ENCODE results near the gene KPTN.

KPTN gene

DNA sequence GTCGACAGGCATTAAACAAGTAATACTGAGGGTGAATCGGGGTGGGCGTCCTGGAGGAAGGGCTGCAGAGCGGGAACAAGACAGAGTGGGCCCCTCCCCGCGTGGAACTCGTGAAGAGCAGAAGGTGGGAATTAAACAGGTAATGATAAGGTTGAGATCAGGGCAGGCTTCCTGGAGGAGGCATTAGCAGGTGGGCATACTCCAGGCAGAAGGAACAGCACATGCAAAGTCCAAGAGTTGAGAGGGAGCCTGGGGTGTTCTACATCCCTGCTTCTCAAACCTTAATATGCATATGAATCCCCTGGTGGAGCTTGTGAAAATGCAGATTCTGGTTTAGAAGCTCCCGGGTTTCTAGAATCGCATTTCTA is 35.7 kb downstream of the KPTN start:
- Histone ChIP-seq H3K4me3 (ENCODE audit: insufficient read depth, low read depth, low read length) (no peak overlapping the region), H3K9me3 (ENCODE audit: control insufficient read depth, low read length) (no peaks in the 10 kb centered on the region), H3K4me1 (ENCODE audit: control insufficient read depth, insufficient read depth, low read length) (peaks cover 8% of the 10 kb centered on the region), H3K27ac (ENCODE audit: insufficient read depth, low read depth, low read length, poor library complexity, severe bottlenecking) (no peak overlapping the region), H3K27me3 (ENCODE audit: control insufficient read depth, insufficient read depth, low read length, poor library complexity, severe bottlenecking) (peaks cover 58% of the 10 kb centered on the region), H3K36me3 (ENCODE audit: control insufficient read depth, insufficient read depth, low read length) (no peaks in the 10 kb centered on the region)
- 44 to 47% methylated on average over 9 of the region's 9 CpGs for WGBS, 2 experiments

DNA sequence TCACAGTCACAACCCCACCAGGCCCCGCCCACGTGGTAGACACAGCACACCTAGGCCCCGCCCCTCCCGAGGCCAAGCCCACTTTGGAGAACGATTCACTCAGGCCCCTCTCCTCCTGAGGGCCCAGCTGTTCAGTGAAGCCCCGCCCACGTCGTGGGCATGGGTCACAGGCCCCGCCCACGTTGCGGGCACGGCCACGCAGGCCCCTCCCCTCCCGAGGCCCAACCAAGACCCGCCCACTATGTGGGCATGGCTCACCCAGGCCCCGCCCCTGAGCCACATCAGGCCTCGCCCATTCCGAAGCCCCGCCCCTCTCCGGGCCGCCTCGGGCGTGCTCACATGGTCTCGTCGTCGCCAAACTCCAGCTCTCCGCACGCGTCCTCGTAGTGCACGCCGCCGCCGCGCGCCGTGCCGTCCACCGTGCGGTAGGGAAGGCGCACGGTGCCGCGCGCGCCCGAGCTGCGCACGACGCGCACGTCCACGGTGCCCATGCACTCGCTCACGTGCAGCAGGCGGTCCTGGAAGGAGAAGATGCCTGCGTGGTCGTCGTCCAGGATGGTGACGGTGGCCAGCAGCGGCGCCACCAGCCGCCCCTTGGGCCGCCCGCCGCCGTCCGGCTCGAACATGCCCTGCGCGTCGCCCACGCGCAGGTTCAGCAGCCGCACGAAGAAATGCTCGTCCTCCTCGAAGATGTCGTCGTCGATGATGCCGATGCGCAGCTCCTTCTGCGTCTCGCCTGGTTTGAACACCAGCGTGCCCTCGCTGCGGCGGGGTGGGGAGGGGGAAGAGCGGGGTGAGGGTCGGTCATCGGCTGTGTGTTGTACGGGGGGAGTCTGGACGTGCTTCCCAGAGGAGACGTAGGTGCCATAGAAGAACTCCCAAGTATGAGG is 36.3 kb downstream of the KPTN start:
- WGBS, 2 experiments = 6% methylated on average over 95 of the region's 95 CpGs
- Histone ChIP-seq H3K27me3 (ENCODE audit: control insufficient read depth, insufficient read depth, low read length, poor library complexity, severe bottlenecking) (peaks cover 59% of the 10 kb centered on the region), H3K4me3 (ENCODE audit: insufficient read depth, low read depth, low read length) (peak overlapping the region; percentile 28), H3K36me3 (ENCODE audit: control insufficient read depth, insufficient read depth, low read length) (no peaks in the 10 kb centered on the region), H3K4me1 (ENCODE audit: control insufficient read depth, insufficient read depth, low read length) (peaks cover 8% of the 10 kb centered on the region), H3K27ac (ENCODE audit: insufficient read depth, low read depth, low read length, poor library complexity, severe bottlenecking) (no peak overlapping the region), H3K9me3 (ENCODE audit: control insufficient read depth, low read length) (no peaks in the 10 kb centered on the region)

DNA sequence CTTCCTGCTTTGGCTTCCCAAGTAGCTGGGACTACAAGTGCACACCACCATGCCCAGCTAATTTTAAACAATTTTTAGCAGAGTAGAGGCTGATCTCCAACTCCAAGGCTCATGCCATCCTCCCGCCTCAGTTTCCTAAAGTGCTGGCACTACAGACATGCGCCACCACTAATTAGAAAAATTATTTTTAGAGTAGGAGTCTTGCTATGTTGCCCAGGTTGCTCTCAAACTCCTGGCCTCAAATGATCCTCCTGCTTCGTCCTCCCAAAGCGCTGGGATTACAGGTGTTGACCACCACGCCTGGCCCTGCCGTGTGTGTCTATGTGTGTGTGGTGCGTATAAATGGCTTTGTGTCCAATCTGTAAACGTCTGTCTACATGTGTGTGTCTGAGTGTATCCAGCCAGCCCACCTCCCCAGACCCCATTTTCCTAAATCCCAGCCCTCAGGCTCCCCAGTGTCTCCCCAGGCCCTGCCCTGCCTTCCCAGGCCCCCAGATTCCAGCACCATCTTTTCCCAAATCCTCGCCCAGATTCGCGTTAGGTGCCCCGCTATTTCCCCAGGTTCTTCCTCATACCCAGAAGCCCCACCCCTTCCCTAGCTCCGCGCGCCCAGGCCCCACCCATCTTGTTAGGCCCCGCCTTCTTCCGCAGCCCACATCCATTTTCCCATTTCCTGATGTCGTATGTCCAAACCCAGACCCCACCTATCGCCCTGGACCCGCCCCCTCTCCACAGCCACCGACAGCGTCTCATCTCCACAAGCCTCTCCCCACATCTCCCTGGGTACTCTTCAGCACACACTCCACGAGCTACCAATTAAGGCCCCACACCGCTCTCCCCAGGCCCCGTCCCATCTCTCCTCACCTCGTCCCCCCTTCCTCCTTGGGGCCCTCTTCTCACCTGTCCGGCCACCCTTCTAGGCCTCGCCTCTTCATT is 37.2 kb downstream of the KPTN start:
- H3K4me3 ChIP-seq (ENCODE audit: insufficient read depth, low read depth, low read length) = no peak overlapping the region
- H3K27ac ChIP-seq (ENCODE audit: insufficient read depth, low read depth, low read length, poor library complexity, severe bottlenecking) = no peak overlapping the region
- 26 to 29% methylated on average over 28 of the region's 28 CpGs for WGBS, 2 experiments
- H3K36me3 ChIP-seq (ENCODE audit: control insufficient read depth, insufficient read depth, low read length) = no peaks in the 10 kb centered on the region
- no peaks in the 10 kb centered on the region for H3K9me3 ChIP-seq (ENCODE audit: control insufficient read depth, low read length)
- H3K4me1 ChIP-seq (ENCODE audit: control insufficient read depth, insufficient read depth, low read length) = peaks cover 8% of the 10 kb centered on the region
- H3K27me3 ChIP-seq (ENCODE audit: control insufficient read depth, insufficient read depth, low read length, poor library complexity, severe bottlenecking) = peaks cover 59% of the 10 kb centered on the region

DNA sequence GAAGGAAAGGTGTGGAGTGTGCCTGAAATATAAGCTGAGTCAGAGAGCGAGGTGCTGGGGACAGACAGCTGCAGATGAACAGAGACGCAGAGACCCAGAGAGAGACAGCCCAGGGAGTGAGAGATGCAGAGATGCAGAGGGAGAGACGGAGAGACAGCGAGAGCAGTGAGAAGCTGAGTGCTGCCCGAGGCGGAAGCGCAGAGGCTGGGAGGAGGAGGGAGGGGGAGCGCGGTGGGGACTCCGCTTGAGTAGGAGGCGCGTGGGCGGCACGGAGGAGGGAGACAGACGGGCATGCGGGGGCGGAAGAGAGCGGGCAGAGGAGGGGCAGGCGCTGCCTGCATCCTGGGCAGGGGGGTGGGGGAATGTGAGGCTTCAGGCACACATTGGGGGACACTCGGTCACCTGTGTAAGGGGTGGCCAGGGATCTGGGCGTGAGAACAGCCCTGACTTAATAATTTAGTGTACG is 38.0 kb downstream of the KPTN start:
- H3K36me3 ChIP-seq (ENCODE audit: control insufficient read depth, insufficient read depth, low read length) = no peaks in the 10 kb centered on the region
- peaks cover 59% of the 10 kb centered on the region for H3K27me3 ChIP-seq (ENCODE audit: control insufficient read depth, insufficient read depth, low read length, poor library complexity, severe bottlenecking)
- no peak overlapping the region for H3K27ac ChIP-seq (ENCODE audit: insufficient read depth, low read depth, low read length, poor library complexity, severe bottlenecking)
- peaks cover 8% of the 10 kb centered on the region for H3K4me1 ChIP-seq (ENCODE audit: control insufficient read depth, insufficient read depth, low read length)
- no peak overlapping the region for H3K4me3 ChIP-seq (ENCODE audit: insufficient read depth, low read depth, low read length)
- WGBS, 2 experiments = 10 to 11% methylated on average over 22 of the region's 22 CpGs
- no peaks in the 10 kb centered on the region for H3K9me3 ChIP-seq (ENCODE audit: control insufficient read depth, low read length)

DNA sequence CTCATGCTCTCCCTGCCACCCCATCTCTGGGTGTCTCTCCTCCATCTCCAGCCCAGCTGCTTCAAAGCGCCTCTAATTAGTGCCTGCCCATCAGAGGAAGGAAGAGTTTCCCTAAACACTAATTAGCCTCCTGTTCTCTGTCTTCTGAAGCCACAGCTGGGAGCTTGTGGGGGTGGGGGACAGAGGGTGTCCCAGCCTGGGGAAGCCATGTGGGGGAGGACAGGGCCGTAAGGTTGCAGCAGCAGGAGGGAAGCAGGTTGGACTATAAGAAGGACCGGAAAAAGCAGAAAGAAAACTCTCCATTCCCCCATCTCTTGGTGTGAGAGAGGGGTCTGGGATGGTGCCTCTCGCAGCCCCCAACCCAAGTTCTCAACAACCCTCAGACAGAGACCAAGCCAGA is 38.5 kb downstream of the KPTN start:
- H3K4me1 ChIP-seq (ENCODE audit: control insufficient read depth, insufficient read depth, low read length) = peaks cover 8% of the 10 kb centered on the region
- H3K4me3 ChIP-seq (ENCODE audit: insufficient read depth, low read depth, low read length) = no peak overlapping the region
- H3K36me3 ChIP-seq (ENCODE audit: control insufficient read depth, insufficient read depth, low read length) = no peaks in the 10 kb centered on the region
- H3K27ac ChIP-seq (ENCODE audit: insufficient read depth, low read depth, low read length, poor library complexity, severe bottlenecking) = no peak overlapping the region
- WGBS, 2 experiments = 37 to 46% methylated on average over 2 to 4 of the region's 4 CpGs
- no peaks in the 10 kb centered on the region for H3K9me3 ChIP-seq (ENCODE audit: control insufficient read depth, low read length)
- peaks cover 59% of the 10 kb centered on the region for H3K27me3 ChIP-seq (ENCODE audit: control insufficient read depth, insufficient read depth, low read length, poor library complexity, severe bottlenecking)

DNA sequence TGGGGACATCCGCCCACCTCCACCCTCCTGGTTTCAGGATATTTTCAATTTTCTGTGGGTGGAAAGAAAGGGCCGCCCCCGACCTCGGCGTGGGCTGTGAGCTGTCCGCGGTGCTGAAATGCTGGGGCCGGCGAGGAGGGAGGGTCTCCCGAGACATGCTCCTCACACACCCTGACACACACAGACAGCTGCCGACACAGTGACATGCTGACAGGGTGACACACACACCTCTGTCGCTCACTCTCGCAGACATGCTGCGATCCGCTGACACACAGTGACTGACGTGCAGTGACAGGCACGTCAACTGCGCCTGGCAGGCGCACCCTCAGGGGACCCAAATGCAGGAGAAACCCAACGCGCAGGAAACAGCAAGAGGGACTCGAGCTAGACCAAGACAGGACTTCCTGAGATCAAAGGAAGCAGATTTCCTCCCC is 39.6 kb downstream of the KPTN start:
- H3K4me1 ChIP-seq (ENCODE audit: control insufficient read depth, insufficient read depth, low read length) = peaks cover 8% of the 10 kb centered on the region
- H3K9me3 ChIP-seq (ENCODE audit: control insufficient read depth, low read length) = no peaks in the 10 kb centered on the region
- H3K27ac ChIP-seq (ENCODE audit: insufficient read depth, low read depth, low read length, poor library complexity, severe bottlenecking) = no peak overlapping the region
- H3K36me3 ChIP-seq (ENCODE audit: control insufficient read depth, insufficient read depth, low read length) = no peaks in the 10 kb centered on the region
- 35% methylated on average over 22 of the region's 22 CpGs for WGBS, 2 experiments
- H3K27me3 ChIP-seq (ENCODE audit: control insufficient read depth, insufficient read depth, low read length, poor library complexity, severe bottlenecking) = peaks cover 59% of the 10 kb centered on the region
- H3K4me3 ChIP-seq (ENCODE audit: insufficient read depth, low read depth, low read length) = no peak overlapping the region

DNA sequence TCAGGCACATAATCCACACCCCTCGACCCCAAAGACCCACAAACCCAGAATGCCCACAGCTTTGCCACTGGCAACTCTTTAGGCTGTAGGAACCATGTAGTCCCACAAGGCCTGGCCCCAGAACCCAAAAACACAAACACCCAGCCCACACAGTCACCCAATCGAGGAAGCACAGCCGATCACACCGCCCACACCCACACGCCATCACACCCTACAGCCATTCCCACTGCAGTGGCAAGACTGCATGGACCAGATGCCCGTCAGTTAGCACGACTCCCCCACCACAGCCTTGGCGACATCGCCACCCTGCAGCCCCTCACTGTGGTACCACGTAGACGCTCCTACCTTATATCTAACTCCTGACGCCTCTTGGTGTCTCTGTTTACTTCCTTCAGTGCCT is 40.7 kb downstream of the KPTN start:
- peaks cover 8% of the 10 kb centered on the region for H3K4me1 ChIP-seq (ENCODE audit: control insufficient read depth, insufficient read depth, low read length)
- no peak overlapping the region for H3K4me3 ChIP-seq (ENCODE audit: insufficient read depth, low read depth, low read length)
- WGBS, 2 experiments = 83 to 85% methylated on average over 12 of the region's 12 CpGs
- no peak overlapping the region for H3K27ac ChIP-seq (ENCODE audit: insufficient read depth, low read depth, low read length, poor library complexity, severe bottlenecking)
- H3K27me3 ChIP-seq (ENCODE audit: control insufficient read depth, insufficient read depth, low read length, poor library complexity, severe bottlenecking) = peaks cover 49% of the 10 kb centered on the region
- H3K36me3 ChIP-seq (ENCODE audit: control insufficient read depth, insufficient read depth, low read length) = no peaks in the 10 kb centered on the region
- H3K9me3 ChIP-seq (ENCODE audit: control insufficient read depth, low read length) = no peaks in the 10 kb centered on the region

DNA sequence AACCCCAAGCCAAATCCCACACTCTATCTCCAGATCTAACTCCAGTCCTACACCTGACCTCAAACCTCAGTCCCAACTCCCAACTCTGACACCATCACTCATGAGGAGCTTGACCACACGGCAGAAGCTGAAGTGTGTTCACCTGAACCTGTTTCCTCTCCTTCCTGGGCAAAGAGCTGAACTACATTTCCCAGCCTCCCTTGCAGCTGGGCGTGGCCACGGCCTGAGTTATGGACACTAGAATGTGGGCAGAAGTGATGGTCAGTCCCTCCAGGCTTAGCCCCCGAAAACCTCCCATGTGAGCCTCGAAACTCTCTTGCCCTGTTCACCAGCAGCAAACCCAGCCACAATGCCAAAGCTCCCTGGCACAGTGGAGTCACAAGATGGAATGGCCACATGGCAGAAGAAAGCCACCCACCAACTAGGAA is 45.2 kb downstream of the KPTN start:
- Histone ChIP-seq H3K36me3 (ENCODE audit: control insufficient read depth, insufficient read depth, low read length) (no peaks in the 10 kb centered on the region), H3K27me3 (ENCODE audit: control insufficient read depth, insufficient read depth, low read length, poor library complexity, severe bottlenecking) (peaks cover 5% of the 10 kb centered on the region), H3K27ac (ENCODE audit: insufficient read depth, low read depth, low read length, poor library complexity, severe bottlenecking) (no peak overlapping the region), H3K4me1 (ENCODE audit: control insufficient read depth, insufficient read depth, low read length) (no peaks in the 10 kb centered on the region), H3K9me3 (ENCODE audit: control insufficient read depth, low read length) (no peaks in the 10 kb centered on the region), H3K4me3 (ENCODE audit: insufficient read depth, low read depth, low read length) (no peak overlapping the region)
- WGBS, 2 experiments = 50 to 58% methylated on average over 5 of the region's 5 CpGs

DNA sequence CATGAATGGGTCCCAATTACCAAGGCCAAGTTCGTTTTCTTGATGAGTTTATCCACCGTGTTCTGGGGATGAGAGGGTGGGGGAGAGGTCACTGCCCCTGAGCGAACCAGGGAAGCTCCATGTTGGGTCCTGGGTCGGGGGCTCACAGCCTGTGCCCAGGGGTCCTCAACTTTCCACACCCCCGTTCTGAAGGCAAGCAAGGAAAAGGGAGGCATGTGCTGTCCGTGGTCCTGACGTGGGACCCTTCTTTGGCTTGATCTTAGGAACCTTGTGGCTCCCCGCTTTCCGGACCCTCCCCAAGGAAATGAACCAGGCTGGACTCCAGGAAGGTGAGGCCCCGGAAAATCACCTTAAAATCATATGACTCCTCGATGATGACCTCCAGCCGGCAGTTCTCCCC is 46.5 kb downstream of the KPTN start:
- Histone ChIP-seq H3K9me3 (ENCODE audit: control insufficient read depth, low read length) (no peaks in the 10 kb centered on the region), H3K27me3 (ENCODE audit: control insufficient read depth, insufficient read depth, low read length, poor library complexity, severe bottlenecking) (no peaks in the 10 kb centered on the region), H3K4me3 (ENCODE audit: insufficient read depth, low read depth, low read length) (no peak overlapping the region), H3K36me3 (ENCODE audit: control insufficient read depth, insufficient read depth, low read length) (no peaks in the 10 kb centered on the region), H3K4me1 (ENCODE audit: control insufficient read depth, insufficient read depth, low read length) (no peaks in the 10 kb centered on the region), H3K27ac (ENCODE audit: insufficient read depth, low read depth, low read length, poor library complexity, severe bottlenecking) (no peak overlapping the region)
- 69 to 71% methylated on average over 12 of the region's 12 CpGs for WGBS, 2 experiments
